A549 (cell line): ENCODE data around the gene SLC26A1.
"Not testable (repeated sequence)": the region's sequence is repeated elsewhere in the genome, so short reads cannot be mapped to it uniquely, and the experiment has no call there.

Source experiments
- TF ChIP-seq, protein P1 (sequence below): fragments of >200 bp; sonication (Bioruptor Twin); formaldehyde crosslinking; IDR thresholded peaks from 3 replicates; pipeline ENCODE4 v1.5.1; 2016
- TF ChIP-seq, protein P2 (sequence below): fragments of 200-600 bp; sonication (generic); IDR thresholded peaks from 2 replicates; pipeline ENCODE4 v1.6.1; 2016; ENCODE audit warnings: antibody characterized with exemption, mild to moderate bottlenecking, moderate library complexity

DNA sequence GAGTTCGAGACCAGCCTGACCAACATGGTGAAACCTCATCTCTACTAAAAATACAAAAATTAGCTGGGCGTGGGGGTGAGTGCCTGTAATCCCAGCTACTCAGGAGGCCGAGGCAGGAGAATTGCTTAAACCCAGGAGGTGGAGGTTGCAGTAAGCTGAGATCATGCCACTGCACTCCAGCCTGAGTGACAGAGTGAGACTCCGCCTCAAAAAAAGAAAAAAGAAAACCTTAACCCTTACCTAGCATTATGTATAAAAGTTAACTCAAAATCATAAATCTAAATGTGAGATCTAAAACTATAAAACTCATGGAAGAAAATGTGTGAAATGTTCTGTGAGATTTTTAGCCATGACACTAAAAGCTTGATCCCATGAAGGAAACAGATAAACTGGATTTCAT is 53.7 kb downstream of the SLC26A1 start:
- TF ChIP-seq, protein P1, sequence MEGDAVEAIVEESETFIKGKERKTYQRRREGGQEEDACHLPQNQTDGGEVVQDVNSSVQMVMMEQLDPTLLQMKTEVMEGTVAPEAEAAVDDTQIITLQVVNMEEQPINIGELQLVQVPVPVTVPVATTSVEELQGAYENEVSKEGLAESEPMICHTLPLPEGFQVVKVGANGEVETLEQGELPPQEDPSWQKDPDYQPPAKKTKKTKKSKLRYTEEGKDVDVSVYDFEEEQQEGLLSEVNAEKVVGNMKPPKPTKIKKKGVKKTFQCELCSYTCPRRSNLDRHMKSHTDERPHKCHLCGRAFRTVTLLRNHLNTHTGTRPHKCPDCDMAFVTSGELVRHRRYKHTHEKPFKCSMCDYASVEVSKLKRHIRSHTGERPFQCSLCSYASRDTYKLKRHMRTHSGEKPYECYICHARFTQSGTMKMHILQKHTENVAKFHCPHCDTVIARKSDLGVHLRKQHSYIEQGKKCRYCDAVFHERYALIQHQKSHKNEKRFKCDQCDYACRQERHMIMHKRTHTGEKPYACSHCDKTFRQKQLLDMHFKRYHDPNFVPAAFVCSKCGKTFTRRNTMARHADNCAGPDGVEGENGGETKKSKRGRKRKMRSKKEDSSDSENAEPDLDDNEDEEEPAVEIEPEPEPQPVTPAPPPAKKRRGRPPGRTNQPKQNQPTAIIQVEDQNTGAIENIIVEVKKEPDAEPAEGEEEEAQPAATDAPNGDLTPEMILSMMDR, result not testable (repeated sequence)
- TF ChIP-seq, protein P2, sequence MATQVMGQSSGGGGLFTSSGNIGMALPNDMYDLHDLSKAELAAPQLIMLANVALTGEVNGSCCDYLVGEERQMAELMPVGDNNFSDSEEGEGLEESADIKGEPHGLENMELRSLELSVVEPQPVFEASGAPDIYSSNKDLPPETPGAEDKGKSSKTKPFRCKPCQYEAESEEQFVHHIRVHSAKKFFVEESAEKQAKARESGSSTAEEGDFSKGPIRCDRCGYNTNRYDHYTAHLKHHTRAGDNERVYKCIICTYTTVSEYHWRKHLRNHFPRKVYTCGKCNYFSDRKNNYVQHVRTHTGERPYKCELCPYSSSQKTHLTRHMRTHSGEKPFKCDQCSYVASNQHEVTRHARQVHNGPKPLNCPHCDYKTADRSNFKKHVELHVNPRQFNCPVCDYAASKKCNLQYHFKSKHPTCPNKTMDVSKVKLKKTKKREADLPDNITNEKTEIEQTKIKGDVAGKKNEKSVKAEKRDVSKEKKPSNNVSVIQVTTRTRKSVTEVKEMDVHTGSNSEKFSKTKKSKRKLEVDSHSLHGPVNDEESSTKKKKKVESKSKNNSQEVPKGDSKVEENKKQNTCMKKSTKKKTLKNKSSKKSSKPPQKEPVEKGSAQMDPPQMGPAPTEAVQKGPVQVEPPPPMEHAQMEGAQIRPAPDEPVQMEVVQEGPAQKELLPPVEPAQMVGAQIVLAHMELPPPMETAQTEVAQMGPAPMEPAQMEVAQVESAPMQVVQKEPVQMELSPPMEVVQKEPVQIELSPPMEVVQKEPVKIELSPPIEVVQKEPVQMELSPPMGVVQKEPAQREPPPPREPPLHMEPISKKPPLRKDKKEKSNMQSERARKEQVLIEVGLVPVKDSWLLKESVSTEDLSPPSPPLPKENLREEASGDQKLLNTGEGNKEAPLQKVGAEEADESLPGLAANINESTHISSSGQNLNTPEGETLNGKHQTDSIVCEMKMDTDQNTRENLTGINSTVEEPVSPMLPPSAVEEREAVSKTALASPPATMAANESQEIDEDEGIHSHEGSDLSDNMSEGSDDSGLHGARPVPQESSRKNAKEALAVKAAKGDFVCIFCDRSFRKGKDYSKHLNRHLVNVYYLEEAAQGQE, result not testable (repeated sequence)
